ENCODE measurements around the gene RARB.

DNA sequence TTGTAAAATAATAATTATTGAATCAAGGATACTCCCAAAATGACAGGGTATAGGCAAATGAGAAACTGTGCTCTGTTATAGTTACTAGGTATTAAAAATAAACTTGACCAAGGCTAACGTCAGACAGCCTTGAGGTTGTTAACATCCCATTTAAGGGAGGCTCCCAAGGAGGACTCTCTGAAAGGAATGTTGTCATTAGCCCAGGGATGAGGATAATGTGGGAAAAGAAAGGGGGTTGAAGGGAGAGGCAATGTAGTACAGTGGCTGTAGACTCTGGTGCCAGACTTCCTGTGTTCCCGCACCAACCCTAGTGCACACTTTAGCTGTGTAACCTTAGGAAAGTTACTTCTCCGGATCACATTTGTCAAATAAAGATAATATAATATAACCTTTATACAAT lies 47.0 kb upstream of the RARB start:
- TF ChIP-seq, protein P1, sequence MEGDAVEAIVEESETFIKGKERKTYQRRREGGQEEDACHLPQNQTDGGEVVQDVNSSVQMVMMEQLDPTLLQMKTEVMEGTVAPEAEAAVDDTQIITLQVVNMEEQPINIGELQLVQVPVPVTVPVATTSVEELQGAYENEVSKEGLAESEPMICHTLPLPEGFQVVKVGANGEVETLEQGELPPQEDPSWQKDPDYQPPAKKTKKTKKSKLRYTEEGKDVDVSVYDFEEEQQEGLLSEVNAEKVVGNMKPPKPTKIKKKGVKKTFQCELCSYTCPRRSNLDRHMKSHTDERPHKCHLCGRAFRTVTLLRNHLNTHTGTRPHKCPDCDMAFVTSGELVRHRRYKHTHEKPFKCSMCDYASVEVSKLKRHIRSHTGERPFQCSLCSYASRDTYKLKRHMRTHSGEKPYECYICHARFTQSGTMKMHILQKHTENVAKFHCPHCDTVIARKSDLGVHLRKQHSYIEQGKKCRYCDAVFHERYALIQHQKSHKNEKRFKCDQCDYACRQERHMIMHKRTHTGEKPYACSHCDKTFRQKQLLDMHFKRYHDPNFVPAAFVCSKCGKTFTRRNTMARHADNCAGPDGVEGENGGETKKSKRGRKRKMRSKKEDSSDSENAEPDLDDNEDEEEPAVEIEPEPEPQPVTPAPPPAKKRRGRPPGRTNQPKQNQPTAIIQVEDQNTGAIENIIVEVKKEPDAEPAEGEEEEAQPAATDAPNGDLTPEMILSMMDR (conservative IDR thresholded peaks at IDR 0.05; ENCODE audit: low read depth, low read length): no peak
- no peak for TF ChIP-seq EZH2 (IDR thresholded peaks at IDR 0.05; ENCODE audit: borderline replicate concordance, low read depth, low read length, poor library complexity, severe bottlenecking)
